Vagina (tissue), 2 donors: Measurements from ENCODE around the gene KDM2A. TPM values are rescaled to one million over a fixed set of nuclear protein-coding genes. Genes with fewer than 3 reads are reported as not detected.

Experiments used
- DNase-seq, 2 donors: peaks; one replicate each; pipeline ENCODE4 v3.0.0-alpha.2; 2017; ENCODE audit errors: extremely low spot score in 2 of 2
- H3K27ac ChIP-seq: fragments of 200-600 bp; sonication (generic); one replicate; pipeline ENCODE4 v1.5.1; 2019
- H3K27me3 ChIP-seq: fragments of 200-600 bp; sonication (generic); one replicate; pipeline ENCODE4 v1.5.1; 2019
- H3K36me3 ChIP-seq, 2 donors: fragments of 200-600 bp; sonication (generic); one replicate each; pipeline ENCODE4 v1.5.1; 2017 to 2019
- H3K4me1 ChIP-seq: fragments of 200-600 bp; sonication (generic); one replicate; pipeline ENCODE4 v1.5.1; 2019
- H3K4me3 ChIP-seq, 2 donors: fragments of 200-600 bp; sonication (generic); 1 replicate in 1 of 2; 2 replicates in 1 of 2; pipeline ENCODE4 v1.5.1; 2016 to 2019
- H3K9me3 ChIP-seq: fragments of 200-600 bp; sonication (generic); one replicate; pipeline ENCODE4 v1.5.1; 2019
- CTCF ChIP-seq, 3 experiments: fragments of 450-650 bp in 2 of 3; fragments of 200-600 bp in 1 of 3; sonication (generic) in 1 of 3; IDR thresholded peaks; one replicate each; pipeline ENCODE4 v1.5.1; 2017 to 2019; ENCODE audit warnings: antibody characterized with exemption in 3 of 3, mild to moderate bottlenecking in 2 of 3, moderate library complexity in 2 of 3
- POLR2A ChIP-seq, 2 donors: fragments of 450-650 bp; IDR thresholded peaks; one replicate each; pipeline ENCODE4 v1.6.1; 2017; ENCODE audit warnings: antibody characterized with exemption in 2 of 2, mild to moderate bottlenecking in 2 of 2, moderate library complexity in 2 of 2
- POLR2AphosphoS5 ChIP-seq, 2 donors: sonication (generic); formaldehyde crosslinking; IDR thresholded peaks; one replicate each; pipeline ENCODE4 v1.9.0; 2017; ENCODE audit warnings: antibody characterized with exemption in 2 of 2, mild to moderate bottlenecking in 2 of 2, low read depth in 1 of 2; ENCODE audit not compliant: insufficient read depth in 1 of 2
- intact Hi-C: fragments of 100-400 bp; cut with DNase I; formaldehyde crosslinking; loops from one replicate; pipeline ENCODE4 v1.15.1; 2023
- total RNA-seq: library from RNA; depleted of rRNA; stranded (reverse); fragments of >200 nt; gene quantifications from one replicate; pipeline ENCODE4 v1.2.3, GENCODE V29; 2016

Gene KDM2A
- total RNA-seq, 1 donor from 2014 or later, result 51.8 TPM

GRCh38 chr11:67273260-67273990, 154.4 kb downstream of the KDM2A start:
- Histone ChIP-seq H3K27me3 (no peaks in the 10 kb centered on the region), H3K9me3 (no peaks in the 10 kb centered on the region), H3K27ac (peak overlapping the region; percentile 92), H3K4me1 (peaks cover 100% of the 10 kb centered on the region), H3K36me3 (peaks cover 0 to 6% of the 10 kb centered on the region in 2 donors), H3K4me3 (no peak overlapping the region)
- no peak for DNase-seq
- TF ChIP-seq POLR2AphosphoS5 (IDR thresholded peaks at IDR 0.05; ENCODE audit: insufficient read depth in 1 of 2, low read depth in 1 of 2) (no peak), POLR2A (IDR thresholded peaks at IDR 0.05) (no peak), CTCF (IDR thresholded peaks at IDR 0.05) (no peak)
- intact Hi-C loops, result no loop called here

- Histone ChIP-seq H3K27ac (peak overlapping the region; percentile 92), H3K9me3 (no peaks in the 10 kb centered on the region), H3K4me1 (peaks cover 100% of the 10 kb centered on the region), H3K27me3 (no peaks in the 10 kb centered on the region), H3K4me3 (no peak overlapping the region), H3K36me3 (peaks cover 0 to 14% of the 10 kb centered on the region in 2 donors)
- intact Hi-C loops, result no loop called here
- no peak for TF ChIP-seq POLR2A (IDR thresholded peaks at IDR 0.05)
- no peak for TF ChIP-seq CTCF (IDR thresholded peaks at IDR 0.05)
- no peak for TF ChIP-seq POLR2AphosphoS5 (IDR thresholded peaks at IDR 0.05; ENCODE audit: insufficient read depth in 1 of 2, low read depth in 1 of 2)
- no peak for DNase-seq
These were observed 155.9 kb downstream of the KDM2A start for GRCh38 chr11:67274768-67275605.

GRCh38 chr11:67275606-67276409, 156.7 kb downstream of the KDM2A start:
- no peak for TF ChIP-seq POLR2A (IDR thresholded peaks at IDR 0.05)
- intact Hi-C loops, result no loop called here
- no peak for DNase-seq

GRCh38 chr11:67276781-67277230, 157.7 kb downstream of the KDM2A start:
- Histone ChIP-seq H3K4me3 (peak overlapping the region; percentile 34 to 39), H3K27me3 (no peaks in the 10 kb centered on the region), H3K4me1 (peaks cover 82% of the 10 kb centered on the region), H3K9me3 (no peaks in the 10 kb centered on the region), H3K27ac (peak overlapping the region; percentile 92), H3K36me3 (peaks cover 0 to 32% of the 10 kb centered on the region in 2 donors)
- TF ChIP-seq CTCF (IDR thresholded peaks at IDR 0.05), result no peak
- no peak for TF ChIP-seq POLR2A (IDR thresholded peaks at IDR 0.05)
- no peak for TF ChIP-seq POLR2AphosphoS5 (IDR thresholded peaks at IDR 0.05; ENCODE audit: insufficient read depth in 1 of 2, low read depth in 1 of 2)
- intact Hi-C loops, result no loop called here
- no peak for DNase-seq

More at GRCh38 chr11:67275606-67276409, 156.7 kb downstream of the KDM2A start:
- H3K4me1 ChIP-seq, result peaks cover 92% of the 10 kb centered on the region
- H3K27me3 ChIP-seq, result no peaks in the 10 kb centered on the region
- H3K36me3 ChIP-seq, result peaks cover 0 to 22% of the 10 kb centered on the region in 2 donors
- H3K9me3 ChIP-seq, result no peaks in the 10 kb centered on the region
- peak overlapping the region; percentile 92 for H3K27ac ChIP-seq
- no peak overlapping the region for H3K4me3 ChIP-seq
